GM21515 (cell line): Measurements from ENCODE around the gene CARD10.

ENCODE experiments used
- ATAC-seq: cut with Tn5 transposase; IDR thresholded peaks from one replicate; pipeline ENCODE4 v1.9.1; 2021; ENCODE audit not compliant: unreplicated experiment

The CARD10 gene

GRCh38 chr22:37505989-37506388 lies 13.2 kb downstream of the CARD10 start:
- no peak for ATAC-seq

- no peak for ATAC-seq
Observed at GRCh38 chr22:37505565-37505964, 13.7 kb downstream of the CARD10 start.

DNA sequence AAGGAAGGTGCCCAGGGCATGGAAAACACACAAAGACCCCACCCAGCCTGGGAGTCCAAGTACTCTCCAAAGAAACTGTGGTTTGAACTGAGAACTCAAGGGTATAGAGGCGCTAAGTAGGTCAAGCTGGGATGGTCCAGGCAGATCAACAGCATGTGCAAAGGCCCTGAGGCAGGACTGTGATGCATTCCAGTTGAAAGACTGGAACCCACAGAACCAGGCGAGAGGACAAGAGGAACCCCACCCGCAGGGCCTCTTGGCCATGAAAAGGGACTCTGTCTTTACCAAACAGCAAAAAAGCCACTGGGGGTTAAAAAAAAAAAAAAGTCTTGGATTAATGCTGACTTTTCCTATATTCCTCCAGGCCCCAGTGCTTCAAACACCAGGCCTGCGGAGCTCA lies 14.3 kb downstream of the CARD10 start:
- ATAC-seq: no peak

DNA sequence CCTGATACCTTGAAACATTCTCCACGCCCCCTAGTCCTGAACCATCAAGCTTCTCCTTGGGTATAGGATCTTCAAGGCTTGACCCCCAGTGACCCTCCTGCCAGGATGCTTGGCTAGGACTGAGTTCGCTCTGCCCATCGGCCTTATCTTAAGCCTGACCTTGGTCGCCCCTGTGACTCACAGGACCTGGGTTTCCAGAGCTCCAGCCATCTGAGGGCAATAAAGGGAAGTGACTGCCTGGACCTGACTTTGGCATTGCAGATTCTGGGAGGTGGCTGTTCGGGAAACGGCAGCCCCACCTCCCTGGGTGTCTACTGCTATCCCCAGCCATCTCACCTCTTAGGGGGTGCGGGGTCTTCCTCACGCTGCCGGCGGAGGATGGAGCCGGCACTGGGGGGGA lies 15.4 kb downstream of the CARD10 start:
- ATAC-seq: no peak

DNA sequence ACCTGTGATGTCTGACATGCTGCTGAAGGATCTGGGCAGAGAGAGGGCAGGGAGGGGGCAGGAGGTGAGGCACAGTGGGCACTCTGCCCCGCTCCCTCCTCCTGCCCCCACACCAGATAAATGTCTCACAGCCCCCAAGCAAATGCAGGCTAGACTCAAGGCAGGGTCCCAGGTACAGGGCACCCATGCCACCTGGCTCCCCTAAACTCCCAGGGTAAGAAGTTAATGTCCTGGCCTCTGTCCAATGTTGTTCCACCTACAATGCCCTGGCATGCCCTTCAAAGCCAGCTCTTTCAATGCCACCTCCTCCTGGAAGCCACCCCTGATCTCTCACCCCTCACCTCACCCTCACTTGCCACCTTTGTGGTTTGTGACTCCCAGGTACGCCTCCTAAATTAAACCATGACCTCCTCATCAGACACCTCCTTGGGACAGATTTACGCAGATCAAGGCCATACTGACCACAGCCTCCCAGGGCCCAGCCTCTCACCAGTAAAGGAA lies 16.0 kb downstream of the CARD10 start:
- ATAC-seq: no peak

GRCh38 chr22:37502342-37503182 lies 16.7 kb downstream of the CARD10 start:
- no peak for ATAC-seq

DNA sequence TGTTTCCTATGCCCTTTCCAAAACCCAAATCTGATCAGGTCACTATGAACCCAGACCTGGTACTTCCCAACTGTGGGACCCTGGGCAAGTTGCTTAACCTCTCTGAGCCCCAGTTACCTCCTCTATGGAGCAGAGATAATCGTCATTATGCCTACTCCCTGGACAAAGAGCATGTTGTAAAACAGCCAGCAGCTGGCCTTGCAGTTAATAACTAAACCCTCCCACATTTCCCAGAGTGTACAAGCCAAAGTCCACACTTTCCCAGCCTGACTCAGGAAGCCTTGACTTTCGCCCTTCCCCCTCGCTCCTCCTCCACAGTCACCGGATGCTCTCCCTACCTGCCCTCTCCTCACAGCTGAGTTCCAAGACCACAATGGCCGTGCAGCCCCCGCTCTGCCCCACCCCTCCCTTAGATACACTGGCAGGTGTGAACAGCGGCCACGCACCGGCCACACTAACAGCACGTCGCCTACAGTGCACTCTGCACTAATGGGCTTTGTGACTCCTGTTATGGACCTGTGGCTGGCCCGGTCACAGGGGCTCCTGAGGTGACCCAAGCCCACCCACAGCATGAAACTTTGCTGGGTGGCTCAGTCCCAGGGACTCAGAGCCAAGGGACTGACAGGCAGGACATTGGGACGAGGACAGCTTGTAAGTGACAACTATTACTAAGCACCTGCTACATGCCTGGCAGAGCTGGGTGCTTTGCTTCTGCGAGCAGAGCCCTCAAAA lies 17.4 kb downstream of the CARD10 start:
- ATAC-seq: no peak

- ATAC-seq: no peak
Observed at GRCh38 chr22:37500745-37501609, 18.2 kb downstream of the CARD10 start.

DNA sequence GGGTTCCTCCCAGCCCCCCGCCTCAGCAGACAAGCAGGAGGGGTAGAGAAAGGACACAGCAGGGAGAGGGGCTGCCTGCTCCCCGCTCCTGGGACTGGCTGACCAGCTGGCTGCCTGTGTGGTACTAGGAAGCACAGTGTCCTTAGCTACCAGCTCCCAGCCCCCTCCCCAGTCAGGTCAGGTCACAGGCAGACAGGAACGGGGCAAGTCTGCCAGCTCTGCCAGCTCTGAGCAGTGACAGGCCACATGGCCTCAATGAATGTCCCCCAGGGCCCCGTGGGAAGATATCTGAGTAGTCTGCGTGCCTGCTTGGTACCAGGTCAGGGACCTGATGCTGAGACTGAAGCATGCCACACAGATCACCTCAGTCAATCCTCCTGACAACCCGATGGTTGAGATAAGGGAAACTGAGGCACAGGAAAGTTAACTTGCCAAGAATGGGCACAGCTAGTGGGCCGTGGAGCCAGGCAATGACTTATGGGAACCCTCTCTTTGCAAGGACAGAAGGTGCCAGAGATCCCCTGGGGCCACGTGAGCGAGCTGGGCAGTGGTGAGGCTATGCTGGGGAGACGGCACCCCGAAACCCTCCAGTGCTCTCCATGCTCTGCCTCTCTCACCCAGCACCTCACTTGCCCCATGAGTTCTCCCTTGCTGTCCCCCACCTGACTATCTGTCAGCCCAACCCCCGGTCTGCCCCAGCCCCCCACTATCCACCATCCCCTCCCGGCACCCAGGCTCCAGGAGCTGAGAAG lies 19.2 kb downstream of the CARD10 start:
- no peak for ATAC-seq

DNA sequence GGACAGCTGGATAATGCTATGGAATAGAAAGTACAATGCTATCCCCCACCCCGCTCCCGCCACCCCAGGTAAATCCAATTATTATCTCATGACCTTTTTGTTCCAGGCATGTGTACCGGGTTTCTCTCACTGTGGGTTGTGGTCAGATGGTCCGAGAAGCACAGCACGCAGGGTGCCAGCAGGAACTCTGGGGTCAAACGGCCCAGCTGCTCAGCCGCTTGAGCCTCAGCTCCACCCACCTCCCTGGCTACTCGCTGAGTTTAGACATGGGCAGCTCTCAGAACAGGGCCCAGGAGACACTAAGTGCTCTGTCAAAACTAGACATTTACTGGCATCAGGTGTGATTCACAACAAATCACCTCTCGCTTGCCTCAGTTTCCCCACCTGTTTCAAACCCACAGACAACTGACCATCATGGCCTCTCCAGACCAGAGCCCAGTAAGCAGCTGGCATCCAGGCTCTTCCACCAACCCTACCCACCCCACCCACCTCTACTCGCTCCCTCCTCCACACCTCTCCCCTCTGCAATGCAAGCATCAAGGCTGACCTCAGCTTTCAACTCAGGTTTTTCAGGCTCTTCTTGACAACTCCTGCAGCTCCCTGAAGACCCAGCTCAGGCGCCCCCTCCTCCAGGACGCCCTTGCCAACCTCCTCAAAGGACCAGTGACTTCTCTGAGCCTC lies 20.0 kb downstream of the CARD10 start:
- no peak for ATAC-seq

GRCh38 chr22:37498289-37498909 lies 20.8 kb downstream of the CARD10 start:
- no peak for ATAC-seq

GRCh38 chr22:37497062-37497599 lies 22.1 kb downstream of the CARD10 start:
- ATAC-seq: no peak

GRCh38 chr22:37496651-37497050 lies 22.6 kb downstream of the CARD10 start:
- ATAC-seq: no peak

GRCh38 chr22:37493979-37494378 lies 25.2 kb downstream of the CARD10 start:
- no peak for ATAC-seq

GRCh38 chr22:37492428-37493344 lies 26.5 kb downstream of the CARD10 start:
- no peak for ATAC-seq

DNA sequence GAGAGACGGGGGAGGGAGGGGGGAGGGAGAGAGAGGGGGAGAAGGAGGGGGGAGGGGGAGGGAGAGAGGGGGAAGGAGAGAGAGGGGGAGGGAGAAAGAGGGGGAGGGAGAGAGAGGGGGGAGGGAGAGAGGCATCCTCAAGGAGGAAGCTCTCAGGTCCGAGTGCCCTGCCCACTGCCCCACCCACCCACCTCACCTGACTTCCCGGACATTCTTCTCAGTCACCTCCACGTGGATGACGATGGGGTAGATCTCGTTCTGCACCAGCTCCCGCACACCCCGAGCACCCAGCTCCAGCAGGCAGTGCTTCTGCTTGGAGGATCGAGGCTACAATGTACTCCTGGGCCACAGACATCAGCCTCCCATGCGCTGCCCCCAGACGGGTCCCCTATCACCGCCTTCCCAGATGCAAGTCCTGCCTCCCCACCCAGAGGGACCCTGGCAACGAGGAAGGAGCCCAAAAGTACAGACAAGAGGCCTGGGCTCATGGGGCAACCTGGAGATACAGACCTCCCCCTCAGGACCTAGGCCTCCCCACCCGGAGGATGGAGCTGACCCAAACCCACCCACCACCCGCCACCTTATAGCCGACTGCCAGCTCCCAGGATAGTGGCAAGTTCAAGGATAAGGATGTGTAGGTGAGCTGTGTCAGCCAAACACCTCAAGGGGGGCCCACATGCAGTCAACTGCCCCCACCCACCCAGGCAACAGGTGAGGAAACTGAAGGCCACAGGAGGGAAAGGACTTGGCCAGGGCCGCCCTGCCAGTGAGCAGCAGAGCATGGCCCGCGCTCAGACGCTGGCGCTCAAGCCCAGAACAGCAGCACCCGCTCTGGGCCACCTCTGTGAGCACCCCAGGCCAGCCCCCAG lies 27.4 kb downstream of the CARD10 start:
- no peak for ATAC-seq

GRCh38 chr22:37491106-37491505 lies 28.1 kb downstream of the CARD10 start:
- no peak for ATAC-seq
